ENCODE data around the gene USP47.

USP47 gene

GRCh38 chr11:11915625-11916024 lies 73.9 kb downstream of the USP47 start:
- no peak for DNase-seq (ENCODE audit: low spot score)

GRCh38 chr11:11916981-11917399 lies 75.2 kb downstream of the USP47 start:
- in situ Hi-C loops (cut with MboI; ENCODE audit: low sequenced_read_pairs, unreplicated experiment) = no loop called here
- DNase-seq (ENCODE audit: low spot score) = no peak
- TF ChIP-seq CTCF (IDR thresholded peaks at IDR 0.05; ENCODE audit: borderline replicate concordance, control extremely low read depth, extremely low read depth, insufficient read depth, missing control alignments) = no peak

More at GRCh38 chr11:11915625-11916024, 73.9 kb downstream of the USP47 start:
- no peak for TF ChIP-seq CTCF (IDR thresholded peaks at IDR 0.05; ENCODE audit: borderline replicate concordance, control extremely low read depth, extremely low read depth, insufficient read depth, missing control alignments)
- in situ Hi-C loops (cut with MboI; ENCODE audit: low sequenced_read_pairs, unreplicated experiment) = no loop called here

- in situ Hi-C loops (cut with MboI; ENCODE audit: low sequenced_read_pairs, unreplicated experiment) = no loop called here
- no peak for TF ChIP-seq CTCF (IDR thresholded peaks at IDR 0.05; ENCODE audit: borderline replicate concordance, control extremely low read depth, extremely low read depth, insufficient read depth, missing control alignments)
- DNase-seq (ENCODE audit: low spot score) = no peak
Measured at GRCh38 chr11:11923828-11924227, 82.1 kb downstream of the USP47 start.

- no peak for TF ChIP-seq CTCF (IDR thresholded peaks at IDR 0.05; ENCODE audit: borderline replicate concordance, control extremely low read depth, extremely low read depth, insufficient read depth, missing control alignments)
- no peak for DNase-seq (ENCODE audit: low spot score)
- in situ Hi-C loops (cut with MboI; ENCODE audit: low sequenced_read_pairs, unreplicated experiment) = no loop called here
Measured at GRCh38 chr11:11929920-11930319, 88.1 kb downstream of the USP47 start.

- in situ Hi-C loops (cut with MboI; ENCODE audit: low sequenced_read_pairs, unreplicated experiment) = no loop called here
- TF ChIP-seq CTCF (IDR thresholded peaks at IDR 0.05; ENCODE audit: borderline replicate concordance, control extremely low read depth, extremely low read depth, insufficient read depth, missing control alignments) = peak; percentile 7
- no peak for DNase-seq (ENCODE audit: low spot score)
Measured at GRCh38 chr11:11931461-11932055, 89.8 kb downstream of the USP47 start.

- DNase-seq (ENCODE audit: low spot score) = no peak
- TF ChIP-seq CTCF (IDR thresholded peaks at IDR 0.05; ENCODE audit: borderline replicate concordance, control extremely low read depth, extremely low read depth, insufficient read depth, missing control alignments) = no peak
- in situ Hi-C loops (cut with MboI; ENCODE audit: low sequenced_read_pairs, unreplicated experiment) = no loop called here
Measured at GRCh38 chr11:11935536-11935935, 93.8 kb downstream of the USP47 start.

Data from GM13976 (cell line).